Coronary artery (tissue), 2 donors: ENCODE measurements around the gene SORCS3.

Experiments used
- DNase-seq: peaks from one replicate; pipeline ENCODE4 v3.0.0-alpha.2; 2017; ENCODE audit warnings: low spot score
- H3K27ac ChIP-seq, 2 donors: fragments of 200-600 bp; sonication (generic); one replicate each; pipeline ENCODE4 v1.5.1; 2016 to 2019
- H3K4me3 ChIP-seq: fragments of 200-600 bp; sonication (generic); 2 replicates; pipeline ENCODE4 v1.5.1; 2016; ENCODE audit warnings: mild to moderate bottlenecking, moderate library complexity
- TF ChIP-seq, protein P1 (sequence below): fragments of 200-600 bp; sonication (generic); IDR thresholded peaks from one replicate; pipeline ENCODE4 v1.5.1; 2019; ENCODE audit warnings: antibody characterized with exemption

Gene SORCS3

DNA sequence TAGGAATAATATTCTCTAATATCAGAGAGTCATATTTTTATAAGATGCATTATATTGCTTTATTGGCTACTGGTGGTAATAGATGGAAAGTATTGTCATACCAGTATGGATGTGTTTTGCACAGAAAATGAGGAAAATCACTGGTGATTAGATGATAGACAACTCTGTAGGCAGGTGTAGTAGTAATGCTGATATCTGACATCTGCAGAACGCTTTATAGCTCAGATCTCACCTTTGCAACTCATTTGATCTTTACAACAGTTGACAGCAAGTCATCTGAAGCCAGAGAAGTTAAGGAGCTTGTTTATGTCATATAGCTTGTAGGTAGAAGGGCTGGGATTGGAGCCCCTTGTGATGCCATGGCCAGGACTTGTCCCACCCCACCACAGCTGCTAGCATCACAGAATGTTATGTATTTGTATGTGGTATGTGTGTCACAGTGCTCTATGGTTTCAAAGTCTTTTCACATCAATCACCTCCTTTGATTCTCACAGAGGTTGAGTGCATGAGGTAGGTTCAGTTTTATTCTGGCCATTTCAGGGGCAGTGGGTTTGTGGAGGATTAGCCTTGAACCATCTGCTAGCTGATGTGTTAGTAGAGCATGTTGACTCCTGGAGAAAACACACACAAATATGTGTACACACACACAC is 140.0 kb downstream of the SORCS3 start:
- TF ChIP-seq, protein P1, sequence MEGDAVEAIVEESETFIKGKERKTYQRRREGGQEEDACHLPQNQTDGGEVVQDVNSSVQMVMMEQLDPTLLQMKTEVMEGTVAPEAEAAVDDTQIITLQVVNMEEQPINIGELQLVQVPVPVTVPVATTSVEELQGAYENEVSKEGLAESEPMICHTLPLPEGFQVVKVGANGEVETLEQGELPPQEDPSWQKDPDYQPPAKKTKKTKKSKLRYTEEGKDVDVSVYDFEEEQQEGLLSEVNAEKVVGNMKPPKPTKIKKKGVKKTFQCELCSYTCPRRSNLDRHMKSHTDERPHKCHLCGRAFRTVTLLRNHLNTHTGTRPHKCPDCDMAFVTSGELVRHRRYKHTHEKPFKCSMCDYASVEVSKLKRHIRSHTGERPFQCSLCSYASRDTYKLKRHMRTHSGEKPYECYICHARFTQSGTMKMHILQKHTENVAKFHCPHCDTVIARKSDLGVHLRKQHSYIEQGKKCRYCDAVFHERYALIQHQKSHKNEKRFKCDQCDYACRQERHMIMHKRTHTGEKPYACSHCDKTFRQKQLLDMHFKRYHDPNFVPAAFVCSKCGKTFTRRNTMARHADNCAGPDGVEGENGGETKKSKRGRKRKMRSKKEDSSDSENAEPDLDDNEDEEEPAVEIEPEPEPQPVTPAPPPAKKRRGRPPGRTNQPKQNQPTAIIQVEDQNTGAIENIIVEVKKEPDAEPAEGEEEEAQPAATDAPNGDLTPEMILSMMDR, result no peak
- Histone ChIP-seq H3K27ac (no peak overlapping the region), H3K4me3 (no peak overlapping the region)
- DNase-seq, result no peak

- no peak overlapping the region for H3K27ac ChIP-seq
- no peak overlapping the region for H3K4me3 ChIP-seq
- TF ChIP-seq, protein P1, result no peak
- no peak for DNase-seq
Measured at GRCh38 chr10:104784452-104784851, 143.4 kb downstream of the SORCS3 start.

GRCh38 chr10:104791471-104791870 is 150.4 kb downstream of the SORCS3 start:
- H3K4me3 ChIP-seq, result no peak overlapping the region
- H3K27ac ChIP-seq, result no peak overlapping the region
- TF ChIP-seq, protein P1, result no peak
- DNase-seq, result no peak

DNA sequence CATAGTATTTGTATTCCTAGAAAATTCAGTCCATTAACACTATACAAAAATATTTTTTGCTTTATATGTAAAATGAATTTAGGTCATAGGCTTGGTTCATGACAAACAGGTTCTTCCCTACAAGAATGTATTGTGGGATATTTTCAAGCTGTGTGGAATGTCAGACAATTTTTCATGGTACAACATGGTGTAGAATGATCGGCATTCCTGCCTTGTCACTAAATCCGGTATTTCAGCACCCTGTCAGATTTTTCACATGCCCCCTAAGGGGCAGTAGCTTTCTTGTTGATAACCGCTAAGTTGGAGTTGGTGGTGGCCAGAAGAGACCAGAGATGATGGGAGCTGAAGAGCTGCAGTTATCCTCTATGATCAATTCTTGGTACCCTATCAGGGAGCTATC is 154.3 kb downstream of the SORCS3 start:
- Histone ChIP-seq H3K27ac (no peak overlapping the region), H3K4me3 (no peak overlapping the region)
- TF ChIP-seq, protein P1, result no peak
- no peak for DNase-seq

GRCh38 chr10:104796823-104797222 is 155.7 kb downstream of the SORCS3 start:
- DNase-seq, result no peak
- TF ChIP-seq, protein P1, result no peak
- H3K27ac ChIP-seq, result no peak overlapping the region
- no peak overlapping the region for H3K4me3 ChIP-seq

DNA sequence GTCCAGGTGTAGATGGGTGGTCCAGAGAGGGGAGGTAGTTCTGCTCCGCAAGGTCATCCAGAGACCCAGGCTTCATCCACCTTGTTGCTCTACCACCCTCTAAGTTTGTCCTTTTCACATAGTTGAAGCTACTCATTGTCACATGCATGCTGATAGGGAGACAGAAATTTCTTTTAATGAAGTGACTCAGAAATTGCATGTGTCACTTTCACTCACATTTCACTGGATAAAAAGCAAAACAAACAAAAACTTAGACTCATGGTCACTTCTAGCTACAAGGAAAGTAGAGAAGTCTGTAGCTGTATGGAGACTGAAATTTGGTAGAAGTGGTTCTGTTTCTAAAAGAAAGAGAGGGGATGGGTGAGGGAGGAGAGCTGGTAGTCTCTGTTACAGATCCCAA is 161.9 kb downstream of the SORCS3 start:
- no peak for DNase-seq
- Histone ChIP-seq H3K4me3 (no peak overlapping the region), H3K27ac (no peak overlapping the region)
- TF ChIP-seq, protein P1, result no peak

DNA sequence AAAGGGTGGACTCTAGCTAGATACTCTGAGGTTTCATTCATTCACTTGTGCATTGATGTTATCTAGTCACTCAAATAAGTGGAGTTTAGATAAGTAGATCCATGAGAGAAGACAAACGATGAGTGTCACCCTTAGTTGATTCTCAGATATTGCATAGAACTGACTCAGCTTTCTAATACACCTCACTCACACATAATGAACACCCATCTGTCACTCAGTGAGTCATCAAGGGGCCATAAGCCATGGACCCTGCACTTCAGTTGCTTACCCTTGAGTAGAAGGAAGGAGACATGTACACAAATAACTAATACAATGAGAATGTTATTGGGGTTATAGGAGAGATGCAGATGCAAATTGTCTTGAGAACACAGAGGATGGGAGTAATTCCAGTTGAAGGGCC is 163.8 kb downstream of the SORCS3 start:
- Histone ChIP-seq H3K4me3 (no peak overlapping the region), H3K27ac (no peak overlapping the region)
- DNase-seq, result no peak
- TF ChIP-seq, protein P1, result no peak
